Measurements from ENCODE around the gene CLEC17A.

- no peak for TF ChIP-seq CTCF (IDR thresholded peaks at IDR 0.05)
- no peak for TF ChIP-seq POLR2A (IDR thresholded peaks at IDR 0.05)
Observed at GRCh38 chr19:14619404-14619803, 36.5 kb downstream of the CLEC17A start.
